Measurements from ENCODE around the gene SLC12A7. TPM values are rescaled to one million over a fixed set of nuclear protein-coding genes. Genes with fewer than 3 reads are reported as not detected.
"Not testable (repeated sequence)": the region's sequence is repeated elsewhere in the genome, so short reads cannot be mapped to it uniquely, and the experiment has no call there.

SLC12A7 gene
- total RNA-seq, 1 donor from 2014 or later: 344 TPM

- DNase-seq (ENCODE audit: low spot score): no peak
Observed at GRCh38 chr5:1109542-1110306, 2.1 kb downstream of the SLC12A7 start.

GRCh38 chr5:1108865-1109174, 3.0 kb downstream of the SLC12A7 start:
- no peak for DNase-seq (ENCODE audit: low spot score)

GRCh38 chr5:1108023-1108864, 3.6 kb downstream of the SLC12A7 start:
- DNase-seq (ENCODE audit: low spot score): no peak

DNA sequence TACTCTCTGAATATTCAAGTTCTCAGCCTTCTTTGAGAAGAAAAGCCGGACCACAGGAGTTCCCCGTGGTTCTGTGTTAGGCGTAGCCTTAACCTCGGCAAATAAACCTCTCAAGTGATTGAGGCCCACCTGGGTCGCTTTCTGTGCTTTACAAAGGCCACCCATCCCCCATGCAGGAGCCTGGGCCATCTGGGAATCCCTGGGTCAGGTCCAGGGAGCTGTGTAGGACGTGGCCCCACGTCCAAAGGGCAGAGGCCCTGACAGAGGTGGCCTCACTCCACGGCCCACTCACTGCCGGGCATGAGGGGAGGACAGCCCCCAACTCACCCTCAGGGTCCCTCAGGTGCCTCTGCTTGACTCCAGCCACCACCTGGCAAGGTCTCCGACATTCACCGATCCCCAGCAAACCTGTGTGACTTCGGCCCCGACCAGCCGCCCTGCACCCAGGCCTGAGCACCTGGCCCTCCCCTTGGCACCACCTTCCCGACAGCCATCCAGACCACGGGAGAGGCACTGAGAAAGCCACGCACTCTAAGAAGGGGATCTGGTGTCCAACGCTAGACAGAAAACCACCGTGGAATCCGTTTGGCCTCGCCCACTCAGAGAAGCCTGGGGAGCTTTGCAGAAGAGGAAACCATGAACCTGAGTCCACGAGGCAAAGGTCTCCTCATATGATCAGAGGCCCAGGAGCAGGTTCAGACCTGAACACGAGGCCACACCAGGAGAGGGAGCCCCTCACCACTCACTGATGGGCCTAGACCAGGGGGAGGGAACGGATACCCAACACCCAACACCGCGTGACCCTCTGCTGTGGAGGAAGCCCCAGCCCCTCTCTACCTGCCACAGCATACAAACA, 4.5 kb downstream of the SLC12A7 start:
- no peak for DNase-seq (ENCODE audit: low spot score)

DNA sequence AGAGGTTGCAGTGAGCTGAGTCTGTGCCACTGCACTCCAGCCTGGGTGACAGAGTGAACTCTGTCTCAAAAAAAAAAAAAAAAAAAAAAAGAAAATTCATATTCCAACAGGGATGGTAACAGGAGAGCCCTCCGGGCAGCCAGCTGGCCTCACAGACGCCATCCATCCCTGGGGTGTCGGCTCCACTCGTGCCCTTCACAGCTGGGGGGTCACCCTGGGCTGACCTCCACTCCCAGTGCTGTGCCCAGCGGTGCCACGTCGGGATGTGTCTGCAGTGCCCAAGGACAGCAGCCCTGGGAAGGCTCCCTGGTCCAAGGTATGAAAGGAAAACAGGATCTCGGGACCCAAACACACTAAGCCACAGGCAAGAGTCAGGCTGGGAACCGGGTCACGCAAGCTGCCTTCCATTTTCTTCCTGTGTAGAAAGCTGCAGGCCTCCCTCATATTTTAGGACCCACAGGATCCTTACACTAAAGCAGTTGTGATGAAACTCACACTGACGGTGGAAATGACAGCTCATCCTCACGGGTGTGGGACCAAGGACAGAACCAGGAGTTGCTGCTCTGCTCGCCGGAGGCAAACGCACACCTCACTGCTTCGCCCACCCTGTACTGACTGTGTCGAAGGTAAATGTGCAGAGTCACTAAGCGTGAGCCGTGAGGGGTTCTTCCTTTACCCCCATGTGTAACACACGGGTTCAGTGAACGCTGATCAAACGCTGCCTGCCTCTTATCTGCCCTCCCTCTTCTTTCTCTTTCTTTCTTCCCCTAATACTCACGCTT, 5.3 kb downstream of the SLC12A7 start:
- no peak for DNase-seq (ENCODE audit: low spot score)

DNA sequence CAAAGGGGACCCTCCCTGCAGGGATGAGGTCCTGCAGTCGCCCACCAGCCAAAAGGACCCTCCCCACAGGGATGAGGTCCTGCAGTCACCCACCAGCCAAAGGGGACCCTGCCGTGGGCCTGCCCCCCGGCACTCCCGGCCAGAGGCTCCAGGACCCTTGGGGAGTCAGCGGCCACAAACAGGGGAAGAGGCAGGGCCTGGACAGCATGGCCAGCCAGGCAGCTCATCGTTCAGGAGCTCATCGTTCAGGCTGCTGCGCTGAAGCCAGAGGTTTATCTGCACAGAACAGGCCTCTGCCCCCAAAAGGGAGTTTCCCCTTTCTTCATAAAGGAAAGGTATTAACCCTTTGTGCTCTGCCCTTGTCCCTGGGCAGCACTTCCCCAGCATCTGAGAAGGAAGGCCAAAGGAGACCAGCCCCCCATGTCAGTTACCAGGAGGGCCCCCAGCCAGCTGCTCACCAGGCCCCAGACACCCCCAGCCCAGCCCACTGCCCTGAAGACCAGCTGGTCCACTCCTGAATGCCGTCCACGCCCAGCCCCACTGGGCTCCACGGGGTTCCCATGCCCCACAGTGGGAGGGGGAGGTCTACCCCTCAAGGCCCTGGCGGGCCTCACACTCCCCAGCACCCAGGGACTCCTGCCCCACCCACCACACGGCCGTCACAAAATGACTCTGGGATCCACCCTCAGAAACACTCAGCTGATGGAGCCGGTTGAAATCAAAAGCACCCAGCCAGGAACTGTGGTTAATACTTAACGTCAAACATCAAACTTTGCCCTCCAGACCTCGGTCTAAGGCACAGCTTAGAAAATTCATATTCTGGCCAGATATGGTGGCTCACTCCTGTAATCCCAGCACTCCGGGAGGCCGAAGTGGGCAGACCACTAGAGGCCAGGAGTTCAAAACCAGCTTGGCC, 6.3 kb downstream of the SLC12A7 start:
- DNase-seq (ENCODE audit: low spot score): peak; percentile 78

GRCh38 chr5:1104327-1105006, 7.4 kb downstream of the SLC12A7 start:
- no peak for DNase-seq (ENCODE audit: low spot score)

DNA sequence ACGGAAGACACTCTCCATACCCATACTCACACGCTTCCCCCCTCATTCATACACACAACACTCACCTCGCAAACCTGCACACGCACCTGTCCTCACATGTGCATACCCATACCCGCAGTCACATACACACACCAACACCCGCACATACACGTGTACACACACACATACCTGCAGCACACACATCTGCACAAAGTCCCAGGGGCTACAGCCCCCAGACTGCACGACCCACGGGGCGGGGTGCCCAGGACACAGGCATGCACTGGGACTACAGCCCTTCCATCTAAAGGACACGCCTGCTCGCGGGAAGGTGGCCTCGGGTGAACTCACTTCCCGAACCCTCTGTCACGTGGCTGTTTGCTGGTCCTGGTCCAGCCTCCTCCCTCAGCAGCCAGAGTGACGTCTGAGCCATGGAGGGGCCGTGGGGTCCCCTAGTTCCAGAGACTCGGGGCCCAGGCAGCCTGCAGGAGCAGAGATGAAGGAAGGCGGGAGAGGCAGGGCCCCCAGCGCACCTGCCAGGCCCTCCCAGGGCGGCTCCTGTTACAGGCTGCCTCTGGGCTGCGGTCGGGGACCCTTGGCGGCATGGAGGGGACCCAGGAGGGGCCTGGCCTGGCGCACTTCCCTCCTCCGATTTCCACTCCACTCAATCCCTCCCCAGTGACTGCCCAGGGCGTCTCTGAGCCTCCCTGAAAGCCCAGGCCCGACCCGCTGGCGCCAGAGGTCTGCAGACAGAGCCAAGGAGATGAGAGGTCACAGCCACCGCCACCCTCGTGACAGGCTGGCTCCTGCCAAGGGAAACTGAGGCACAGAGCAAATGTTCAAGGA, 8.1 kb downstream of the SLC12A7 start:
- DNase-seq (ENCODE audit: low spot score): peak; percentile 81

DNA sequence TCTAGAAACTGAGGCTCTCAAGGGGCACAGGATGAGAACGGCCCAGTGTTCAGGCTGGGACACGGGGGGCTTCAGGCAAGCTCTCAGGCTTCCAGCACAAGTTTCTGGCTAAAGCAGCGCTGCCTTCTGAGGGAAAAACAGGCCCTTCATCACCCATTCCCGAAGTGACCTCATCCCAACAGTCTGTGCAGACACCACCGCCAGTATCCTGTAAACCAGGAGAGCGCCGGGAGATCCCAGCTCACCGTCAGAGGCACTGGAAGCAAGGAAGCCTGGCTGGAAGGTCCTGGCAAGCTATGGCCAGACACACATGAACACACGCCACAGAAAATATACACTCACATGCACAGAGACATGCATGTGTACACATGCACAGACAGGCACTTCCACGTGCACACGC, 8.8 kb downstream of the SLC12A7 start:
- DNase-seq (ENCODE audit: low spot score): no peak

DNA sequence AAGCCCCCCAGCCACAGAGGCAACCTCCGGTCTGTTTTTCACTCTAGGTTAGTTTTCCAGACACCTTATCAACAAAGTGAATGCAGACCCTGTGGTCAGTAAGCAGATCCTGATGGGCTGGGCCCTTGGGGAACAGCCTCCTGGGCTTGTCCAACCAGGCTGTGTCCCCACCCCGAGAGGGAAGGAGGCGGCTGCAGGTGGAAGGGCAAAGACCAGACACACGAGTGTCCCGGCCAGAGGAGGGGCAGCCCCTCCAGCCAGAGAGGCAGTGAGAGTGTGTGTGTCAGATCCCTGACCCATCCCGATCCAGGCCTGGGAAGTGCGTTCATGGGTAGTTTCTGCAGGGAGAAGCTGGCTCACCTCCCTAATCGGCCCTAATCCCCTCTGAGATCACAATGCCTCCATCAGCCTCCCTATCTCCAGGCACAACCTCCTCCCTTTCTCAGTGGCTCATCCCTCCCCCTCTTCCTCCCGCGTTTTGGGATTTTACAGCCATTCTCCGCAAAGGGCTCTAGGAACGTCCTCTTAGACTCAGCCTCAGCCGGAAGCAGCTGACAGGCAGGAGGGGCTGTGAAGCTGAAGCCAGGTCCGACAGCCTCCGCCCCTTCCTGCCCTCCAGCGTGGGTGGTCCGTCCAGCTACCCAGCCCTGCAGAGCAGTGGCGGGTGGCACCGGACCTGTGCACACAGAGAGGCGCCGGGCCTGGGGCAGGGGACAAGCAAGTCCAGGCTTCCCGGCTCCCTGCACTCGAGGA, 9.7 kb downstream of the SLC12A7 start:
- no peak for DNase-seq (ENCODE audit: low spot score)

DNA sequence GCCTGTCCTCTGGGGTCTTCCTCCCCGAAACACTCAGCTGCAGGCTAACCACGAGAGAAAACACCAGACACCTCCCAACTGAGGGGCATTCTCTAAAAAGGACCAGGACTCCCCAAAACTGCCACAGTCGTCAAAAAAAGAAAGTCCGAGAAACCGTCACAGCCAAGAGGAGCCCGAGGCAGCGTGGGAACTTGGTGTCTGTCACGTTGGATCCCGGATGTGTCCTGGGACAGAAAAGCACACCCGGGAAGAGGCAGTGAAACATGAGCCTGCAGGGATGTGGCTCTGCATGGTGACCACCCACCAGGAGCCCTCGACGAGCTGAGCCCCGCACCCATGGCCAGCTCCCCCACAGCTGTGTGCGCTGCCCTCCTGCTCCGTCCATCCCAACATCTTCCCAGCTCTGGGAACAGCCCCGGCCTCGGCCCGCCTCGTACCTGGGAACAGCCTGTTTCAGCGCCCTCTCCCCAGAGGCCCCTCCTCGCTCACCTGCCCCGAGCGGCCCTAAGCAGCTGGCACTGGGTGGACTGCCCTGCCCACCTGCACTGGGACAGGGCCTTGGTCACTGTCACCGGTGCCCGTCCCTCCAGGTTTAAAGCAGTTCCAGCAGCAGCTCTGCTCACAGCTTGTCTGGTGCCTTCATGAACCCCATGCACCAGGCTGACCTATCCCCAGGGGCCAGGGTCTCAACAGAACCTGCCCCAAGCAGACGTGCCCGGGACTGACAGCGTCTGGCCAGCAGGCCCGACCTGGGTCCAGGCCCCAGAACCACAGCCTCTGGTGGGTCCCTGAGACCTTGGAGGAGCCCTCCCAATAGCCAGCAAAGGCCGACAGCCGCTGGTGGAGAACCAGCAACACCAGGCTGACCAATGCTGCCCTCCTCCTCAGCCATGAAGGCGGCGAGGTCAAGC, 10.9 kb downstream of the SLC12A7 start:
- DNase-seq (ENCODE audit: low spot score): no peak

DNA sequence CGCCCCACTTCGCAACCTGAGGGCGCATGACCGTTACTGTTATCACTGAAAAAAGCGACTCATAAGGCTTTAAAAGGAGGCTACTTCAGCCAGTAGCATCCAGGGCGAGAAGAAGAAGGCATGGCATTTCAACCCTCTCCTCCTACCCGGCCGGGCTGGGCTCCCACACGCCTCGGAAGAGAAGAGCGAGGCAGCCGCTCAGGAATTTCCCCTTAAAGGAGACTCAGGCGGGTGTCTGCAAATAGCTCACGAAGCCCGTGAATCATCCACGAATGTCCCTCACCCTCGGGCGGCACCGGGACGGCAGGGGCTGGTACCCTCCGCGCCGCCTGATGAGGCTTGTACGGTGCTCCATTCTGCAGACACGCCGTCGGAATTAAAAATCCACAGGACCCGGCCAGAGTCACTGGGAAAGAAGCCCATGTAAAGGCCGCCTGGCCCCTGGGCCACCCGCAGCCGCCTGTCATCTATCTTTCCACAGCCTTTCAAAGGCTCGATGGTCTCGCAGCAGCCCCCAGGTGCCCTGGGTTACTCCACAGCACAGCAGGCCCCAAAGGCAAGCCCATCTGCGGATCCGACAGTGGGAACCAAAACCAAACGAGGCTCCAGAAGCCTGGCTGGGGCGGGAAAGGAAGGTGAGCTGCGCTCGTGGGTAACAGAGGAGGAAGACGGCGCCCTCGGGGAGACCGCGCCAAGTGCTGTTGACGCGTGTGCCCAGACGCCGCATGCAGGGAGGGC, 11.8 kb downstream of the SLC12A7 start:
- no peak for DNase-seq (ENCODE audit: low spot score)

- DNase-seq (ENCODE audit: low spot score): no peak
Observed at GRCh38 chr5:1098986-1099597, 12.8 kb downstream of the SLC12A7 start.

- not testable (repeated sequence) for DNase-seq (ENCODE audit: low spot score)
Observed at GRCh38 chr5:1097988-1098385, 13.9 kb downstream of the SLC12A7 start.

- DNase-seq (ENCODE audit: low spot score): no peak
Observed at GRCh38 chr5:1097381-1097987, 14.4 kb downstream of the SLC12A7 start.

DNA sequence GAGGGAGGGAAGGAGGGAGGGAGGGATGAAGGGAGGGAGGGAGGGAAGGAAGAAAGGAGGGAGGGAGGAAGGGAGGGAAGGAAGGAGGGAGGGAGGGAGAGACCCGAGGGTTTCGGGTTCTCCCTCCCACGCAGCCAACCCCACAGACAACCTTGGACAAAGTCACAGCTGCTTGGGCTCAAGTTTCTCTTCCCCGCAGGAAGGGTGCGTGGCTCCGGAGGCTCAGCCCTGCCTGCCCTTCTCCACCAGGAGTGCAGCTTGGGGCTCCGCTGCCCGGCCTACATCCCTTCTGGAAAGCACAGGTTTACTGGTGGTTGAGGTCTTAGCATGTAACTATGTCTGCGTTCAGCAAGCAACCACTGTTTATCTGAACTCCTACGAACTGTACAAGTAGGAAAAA, 15.0 kb downstream of the SLC12A7 start:
- DNase-seq (ENCODE audit: low spot score): no peak

Data from mucosa of gallbladder (tissue), 1 donor.